Retinal pigment epithelial cell (primary cell): ENCODE data around the gene PROCR.
"Not testable (repeated sequence)": the region's sequence is repeated elsewhere in the genome, so short reads cannot be mapped to it uniquely, and the experiment has no call there.

ENCODE experiments used
- DNase-seq: peaks from one replicate; pipeline ENCODE4 v3.0.0-alpha.2; 2010; ENCODE audit warnings: low read depth
- H3K4me3 ChIP-seq: 2 replicates; pipeline ENCODE4 v1.5.1; 2011; ENCODE audit warnings: mild to moderate bottlenecking, low read length, control low read depth, moderate library complexity
- CTCF ChIP-seq: conservative IDR thresholded peaks from 2 replicates; pipeline ENCODE4 v1.5.1; 2011; ENCODE audit warnings: low read depth, low read length, control low read depth, inconsistent platforms

PROCR gene

DNA sequence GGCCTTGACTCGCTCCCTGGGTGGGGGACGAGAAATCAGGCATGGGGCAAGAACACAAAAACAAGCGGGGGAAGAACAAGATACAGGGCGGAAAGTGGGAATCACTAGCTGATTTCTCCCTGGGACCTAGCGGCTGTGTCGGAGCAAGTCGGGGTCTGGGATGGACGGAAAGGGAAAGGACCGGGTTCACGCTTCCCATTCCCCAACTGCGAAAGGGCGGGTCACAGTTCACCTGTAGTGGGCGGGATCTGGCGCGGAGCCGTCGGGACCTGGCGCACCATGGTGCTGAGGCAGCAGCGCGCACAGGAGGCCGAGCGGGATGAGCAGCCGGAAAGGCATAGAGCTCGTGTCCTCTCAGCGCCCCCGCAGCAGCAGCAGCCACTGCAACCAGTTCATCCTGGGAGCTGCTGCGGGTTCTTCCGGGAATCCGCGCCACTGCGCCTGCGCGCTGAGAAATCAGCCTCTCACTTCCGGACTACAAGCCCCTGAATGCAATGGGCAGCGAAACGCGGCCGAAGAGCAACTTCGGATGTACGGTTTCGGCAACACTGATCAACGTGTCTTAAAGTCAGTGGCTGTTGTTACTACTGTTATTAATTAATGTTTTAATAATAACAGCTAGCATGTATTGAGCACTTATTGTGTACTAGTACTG, 24.8 kb upstream of the PROCR start, which contains the start of gene EDEM2:
Gene EDEM2 (minus strand): TSS at position 417 of the 655 bp plus-strand sequence. CDS start 78 bp downstream, at position 339.
- H3K4me3 ChIP-seq: peak within 1 kb of the TSS; percentile 80
- peak; percentile 8 for TF ChIP-seq CTCF
- DNase-seq: peak; percentile 78

DNA sequence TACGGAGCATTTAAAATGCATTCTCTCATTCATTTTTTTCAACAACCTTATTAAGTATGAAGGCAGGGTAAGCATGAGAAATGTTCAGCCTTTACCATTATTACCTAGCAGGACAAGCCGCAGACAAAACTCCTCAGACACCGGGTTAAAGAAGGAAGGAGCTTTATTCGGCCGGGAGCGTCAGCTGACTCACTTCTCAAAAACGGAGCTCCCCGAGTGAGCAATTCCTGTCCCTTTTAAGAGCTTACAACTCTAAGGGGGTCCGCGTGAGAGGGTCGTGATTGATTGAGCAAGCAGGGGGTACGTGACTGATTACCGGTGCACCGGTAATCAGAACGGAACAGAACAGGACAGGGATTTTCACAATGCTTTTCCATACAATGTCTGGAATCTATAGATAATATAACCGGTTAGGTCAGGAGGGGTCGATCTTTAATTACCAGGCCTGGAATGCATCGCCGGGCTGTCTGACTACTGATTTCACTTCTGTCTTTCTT, 24.2 kb upstream of the PROCR start:
- peak overlapping the region; percentile 80 for H3K4me3 ChIP-seq
- not testable (repeated sequence) for DNase-seq

DNA sequence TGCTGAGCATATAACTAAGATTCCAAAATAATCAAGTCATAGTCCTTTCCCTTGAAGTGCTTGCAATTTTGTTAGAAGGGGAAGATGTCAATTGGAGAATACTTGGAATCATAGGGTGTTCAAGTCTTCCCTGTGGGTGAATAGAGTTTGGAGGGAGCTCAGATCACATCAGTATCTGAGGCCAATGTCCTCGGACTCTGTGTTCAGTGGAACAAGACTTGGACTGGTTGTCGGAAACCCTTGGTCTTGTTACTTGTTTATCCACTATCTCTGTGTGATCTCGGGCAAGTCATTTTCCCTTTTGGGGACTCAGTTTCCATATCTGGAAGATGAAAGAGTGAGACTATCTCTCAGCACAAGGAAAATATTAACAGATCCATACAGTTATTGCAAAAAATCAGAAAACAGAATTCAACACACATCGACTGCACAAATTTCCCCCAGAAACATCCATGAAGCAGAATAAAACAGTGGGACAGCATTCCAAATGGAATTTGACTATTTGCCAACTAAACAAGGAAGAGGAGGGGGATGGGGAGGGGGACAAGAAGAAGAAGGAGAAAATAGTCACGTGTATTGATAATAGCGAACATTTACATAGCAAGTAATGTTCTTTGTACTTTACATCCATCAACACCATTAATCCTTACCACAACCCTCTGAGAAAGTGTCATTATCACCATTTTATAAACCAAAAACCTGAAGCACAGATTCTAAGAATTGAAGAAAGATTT, 20.9 kb upstream of the PROCR start:
- no peak for DNase-seq
- no peak for TF ChIP-seq CTCF

DNA sequence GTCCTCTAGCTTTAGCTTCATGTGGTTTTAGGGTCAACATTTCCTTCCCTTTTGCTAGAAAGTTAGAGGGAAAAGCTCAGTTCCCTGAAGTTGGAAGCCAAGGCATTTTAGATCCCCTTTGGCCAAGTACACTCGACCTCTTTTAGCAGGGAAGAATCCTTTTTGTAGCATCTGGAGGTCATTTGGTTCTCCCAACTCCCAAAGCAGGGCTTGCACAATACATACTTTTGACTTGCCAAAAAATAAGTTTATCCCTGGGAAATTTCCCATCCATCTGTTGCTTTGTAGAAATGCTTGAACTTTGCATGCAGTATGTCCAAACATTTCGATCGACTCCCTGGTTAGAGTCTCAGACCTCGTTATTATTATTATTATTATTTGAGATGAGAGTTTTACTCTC, 20.1 kb upstream of the PROCR start:
- no peak overlapping the region for H3K4me3 ChIP-seq
- no peak for DNase-seq
- no peak for TF ChIP-seq CTCF

More for the DNA sequence above, 20.9 kb upstream of the PROCR start:
- no peak overlapping the region for H3K4me3 ChIP-seq

- no peak for DNase-seq
- H3K4me3 ChIP-seq: no peak overlapping the region
- no peak for TF ChIP-seq CTCF
Observed at GRCh38 chr20:35155936-35156335, 15.9 kb upstream of the PROCR start.

GRCh38 chr20:35156978-35157377, 14.9 kb upstream of the PROCR start:
- DNase-seq: no peak
- no peak overlapping the region for H3K4me3 ChIP-seq
- TF ChIP-seq CTCF: no peak

- not testable (repeated sequence) for DNase-seq, H3K4me3 ChIP-seq
Observed at GRCh38 chr20:35160341-35160740, 11.5 kb upstream of the PROCR start.

- H3K4me3 ChIP-seq, DNase-seq: not testable (repeated sequence)
Observed at GRCh38 chr20:35164531-35164930, 7.3 kb upstream of the PROCR start.
